Caco-2 (cell line): ENCODE results near the gene SLC30A3. TPM values are rescaled to one million over a fixed set of nuclear protein-coding genes. Genes with fewer than 3 reads are reported as not detected.

Experiments
- BruUV-seq: library from RNA; stranded (reverse); fragments of 400-500 nt; replicated peaks from 2 replicates; lab custom pipeline; 2021; lab: Mats Ljungman, UMichigan
- CTCF ChIA-PET: fragments of 300-600 bp; sonication (Branson Sonifier 250); formaldehyde crosslinking; loops from one replicate; lab custom pipeline; 2022; ENCODE audit warnings: antibody characterized with exemption; lab: Charles Lee
- POLR2A ChIA-PET: fragments of 300-600 bp; sonication (Branson Sonifier 250); formaldehyde crosslinking; loops from one replicate; lab custom pipeline; 2022; ENCODE audit warnings: antibody characterized with exemption; lab: Charles Lee
- DNase-seq, 2 experiments: peaks; one replicate each; pipeline versions ENCODE4 v3.0.0 to v3.0.0-alpha.2; 2020 to 2022
- H3K27me3 ChIP-seq: replicated peaks from 2 replicates; pipeline ENCODE4 v1.6.0; 2011; ENCODE audit warnings: low read length; ENCODE audit not compliant: control insufficient read depth, insufficient read depth
- H3K36me3 ChIP-seq: 2 replicates; pipeline ENCODE4 v1.5.1; 2011; ENCODE audit warnings: low read length; ENCODE audit not compliant: control insufficient read depth, insufficient read depth
- H3K4me1 ChIP-seq: fragments of 250-450 bp; sonication (Bioruptor Pico); 2 replicates; pipeline ENCODE4 v1.5.1; 2020; ENCODE audit warnings: mild to moderate bottlenecking
- H3K4me3 ChIP-seq: 2 replicates; pipeline ENCODE4 v1.5.1; 2011; ENCODE audit warnings: low read depth, mild to moderate bottlenecking, control low read depth, low read length
- H3K9me3 ChIP-seq: fragments of 250-450 bp; sonication (Bioruptor Pico); 2 replicates; pipeline ENCODE4 v1.5.1; 2020; ENCODE audit warnings: mild to moderate bottlenecking, moderate library complexity
- H3K27ac Mint-ChIP-seq: one replicate; pipeline ENCODE4 v1.8.0; 2022; ENCODE audit warnings: mixed read lengths; ENCODE audit not compliant: unreplicated experiment
- H3K27me3 Mint-ChIP-seq: one replicate; pipeline ENCODE4 v1.8.0; 2022; ENCODE audit warnings: mixed read lengths; ENCODE audit not compliant: insufficient read depth, unreplicated experiment
- H3K36me3 Mint-ChIP-seq: one replicate; pipeline ENCODE4 v1.8.0; 2022; ENCODE audit warnings: mild to moderate bottlenecking, mixed read lengths; ENCODE audit not compliant: insufficient read depth, unreplicated experiment
- H3K4me1 Mint-ChIP-seq: one replicate; pipeline ENCODE4 v1.8.0; 2022; ENCODE audit warnings: low read depth, mixed read lengths; ENCODE audit not compliant: unreplicated experiment
- H3K4me3 Mint-ChIP-seq: one replicate; pipeline ENCODE4 v1.8.0; 2022; ENCODE audit warnings: mild to moderate bottlenecking, moderate library complexity, mixed read lengths; ENCODE audit not compliant: unreplicated experiment
- H3K9me3 Mint-ChIP-seq: one replicate; pipeline ENCODE4 v1.8.0; 2022; ENCODE audit warnings: mixed read lengths; ENCODE audit not compliant: unreplicated experiment
- intact Hi-C: fragments of 100-400 bp; cut with micrococcal nuclease; formaldehyde crosslinking; loops from one replicate; pipeline ENCODE4 v1.10.0; 2022; ENCODE audit not compliant: unreplicated experiment
- total RNA-seq: library from RNA; stranded (reverse); gene quantifications from 2 replicates; pipeline ENCODE4 v1.2.3, GENCODE V29; 2022
- TF ChIP-seq, protein P1 (sequence below), 2 experiments: fragments of 200-600 bp in 1 of 2; IDR thresholded peaks; 1 replicate in 1 of 2; 2 replicates in 1 of 2; pipeline versions ENCODE4 v1.5.1 to v1.8.0; 2011 to 2022; ENCODE audit warnings: antibody characterized with exemption in 1 of 2, control low read depth in 1 of 2, inconsistent platforms in 1 of 2, low read depth in 1 of 2, low read length in 1 of 2, mild to moderate bottlenecking in 1 of 2, moderate library complexity in 1 of 2; ENCODE audit not compliant: insufficient read depth in 1 of 2, severe bottlenecking in 1 of 2, unreplicated experiment in 1 of 2

SLC30A3 gene
- total RNA-seq, 1 experiment from 2014 or later = 4.3 TPM

DNA sequence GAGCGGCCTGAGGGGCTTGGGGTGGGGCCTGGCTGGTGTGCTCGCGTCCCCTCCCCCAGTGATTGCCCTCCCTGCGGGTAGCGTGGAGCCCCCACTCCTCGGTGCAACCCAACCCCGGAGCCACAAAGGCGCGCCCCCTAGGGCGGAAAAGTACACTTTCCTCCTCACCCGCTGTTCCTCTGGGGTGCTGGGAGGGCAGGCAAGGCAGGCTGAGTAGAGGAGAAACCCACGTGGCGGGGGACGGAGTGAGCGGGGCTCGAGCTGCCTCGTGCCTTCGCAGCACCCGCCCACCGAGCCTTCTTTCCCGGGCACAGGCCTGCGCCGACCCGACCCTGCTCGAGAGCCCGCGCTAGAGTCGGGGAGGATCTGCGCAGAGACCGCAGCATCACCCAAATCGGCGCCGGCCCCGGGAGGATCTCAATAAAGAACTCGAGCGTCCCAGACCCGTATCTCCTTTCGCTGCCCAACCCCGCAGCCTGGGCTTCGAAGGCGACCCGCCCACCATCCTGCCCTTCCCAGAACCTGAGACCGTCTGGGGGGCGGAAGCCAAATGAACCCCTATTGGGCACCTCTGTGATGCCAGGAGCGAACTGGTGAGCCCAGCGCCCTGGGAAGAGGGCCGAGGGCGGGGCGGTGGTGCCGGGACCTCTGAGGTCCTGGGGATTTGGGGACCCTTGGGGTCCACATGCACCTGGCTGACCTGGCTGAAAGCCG, 43.9 kb upstream of the SLC30A3 start:
- Mint-ChIP-seq H3K4me3 (peak overlapping the region; percentile 58), H3K27me3 (peaks cover 3% of the 10 kb centered on the region)

DNA sequence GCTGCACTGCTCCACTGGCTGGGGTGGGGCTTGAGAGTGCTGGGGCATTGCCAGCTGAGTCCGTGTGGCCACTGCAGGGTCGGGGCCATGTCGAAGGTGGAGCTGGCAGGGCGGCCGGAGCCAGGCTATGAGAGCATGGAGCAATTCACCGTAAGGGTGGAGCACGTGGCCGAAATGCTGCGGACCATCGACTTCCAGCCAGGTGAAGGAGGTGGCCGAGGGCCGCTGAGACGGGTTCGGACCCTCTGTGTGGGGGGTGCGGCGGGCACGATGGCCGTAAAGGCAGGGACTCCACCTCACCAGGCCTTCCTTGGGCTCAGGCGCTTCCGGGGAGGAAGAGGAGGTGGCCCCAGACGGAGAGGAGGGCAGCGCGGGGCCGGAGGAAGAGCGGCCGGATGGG, 43.3 kb upstream of the SLC30A3 start:
- Histone ChIP-seq H3K27me3 (no peaks in the 10 kb centered on the region), H3K9me3 (no peaks in the 10 kb centered on the region), H3K4me3 (no peak overlapping the region), H3K4me1 (peaks cover 6% of the 10 kb centered on the region; the same call in 1 of the 2 replicates), H3K36me3 (no peaks in the 10 kb centered on the region)
- DNase-seq = no peak
- Mint-ChIP-seq H3K9me3 (no peaks in the 10 kb centered on the region), H3K36me3 (peaks cover 7% of the 10 kb centered on the region), H3K27me3 (peaks cover 3% of the 10 kb centered on the region), H3K4me1 (no peaks in the 10 kb centered on the region), H3K4me3 (peak overlapping the region; percentile 33), H3K27ac (no peak overlapping the region)
- TF ChIP-seq, protein P1, sequence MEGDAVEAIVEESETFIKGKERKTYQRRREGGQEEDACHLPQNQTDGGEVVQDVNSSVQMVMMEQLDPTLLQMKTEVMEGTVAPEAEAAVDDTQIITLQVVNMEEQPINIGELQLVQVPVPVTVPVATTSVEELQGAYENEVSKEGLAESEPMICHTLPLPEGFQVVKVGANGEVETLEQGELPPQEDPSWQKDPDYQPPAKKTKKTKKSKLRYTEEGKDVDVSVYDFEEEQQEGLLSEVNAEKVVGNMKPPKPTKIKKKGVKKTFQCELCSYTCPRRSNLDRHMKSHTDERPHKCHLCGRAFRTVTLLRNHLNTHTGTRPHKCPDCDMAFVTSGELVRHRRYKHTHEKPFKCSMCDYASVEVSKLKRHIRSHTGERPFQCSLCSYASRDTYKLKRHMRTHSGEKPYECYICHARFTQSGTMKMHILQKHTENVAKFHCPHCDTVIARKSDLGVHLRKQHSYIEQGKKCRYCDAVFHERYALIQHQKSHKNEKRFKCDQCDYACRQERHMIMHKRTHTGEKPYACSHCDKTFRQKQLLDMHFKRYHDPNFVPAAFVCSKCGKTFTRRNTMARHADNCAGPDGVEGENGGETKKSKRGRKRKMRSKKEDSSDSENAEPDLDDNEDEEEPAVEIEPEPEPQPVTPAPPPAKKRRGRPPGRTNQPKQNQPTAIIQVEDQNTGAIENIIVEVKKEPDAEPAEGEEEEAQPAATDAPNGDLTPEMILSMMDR (IDR thresholded peaks at IDR 0.05; ENCODE audit: insufficient read depth in 1 of 2, low read depth in 1 of 2, low read length in 1 of 2, severe bottlenecking in 1 of 2, unreplicated experiment in 1 of 2) = no peak
- CTCF ChIA-PET = no interaction called here
- no TSS peak for BruUV-seq
- intact Hi-C loops = no loop called here
- POLR2A ChIA-PET = no interaction called here

More for the DNA sequence above, 43.9 kb upstream of the SLC30A3 start:
- ChIA-PET CTCF (no interaction called here), POLR2A (no interaction called here)
- Histone ChIP-seq H3K4me3 (no peak overlapping the region), H3K27me3 (no peaks in the 10 kb centered on the region), H3K9me3 (no peaks in the 10 kb centered on the region), H3K36me3 (no peaks in the 10 kb centered on the region), H3K4me1 (peaks cover 6% of the 10 kb centered on the region)
- Mint-ChIP-seq H3K36me3 (peaks cover 7% of the 10 kb centered on the region), H3K9me3 (no peaks in the 10 kb centered on the region), H3K27ac (no peak overlapping the region), H3K4me1 (no peaks in the 10 kb centered on the region)
- BruUV-seq = no TSS peak
- intact Hi-C loops = no loop called here
- DNase-seq = no peak
- TF ChIP-seq, protein P1 (IDR thresholded peaks at IDR 0.05; ENCODE audit: insufficient read depth in 1 of 2, low read depth in 1 of 2, low read length in 1 of 2, severe bottlenecking in 1 of 2, unreplicated experiment in 1 of 2) = no peak

DNA sequence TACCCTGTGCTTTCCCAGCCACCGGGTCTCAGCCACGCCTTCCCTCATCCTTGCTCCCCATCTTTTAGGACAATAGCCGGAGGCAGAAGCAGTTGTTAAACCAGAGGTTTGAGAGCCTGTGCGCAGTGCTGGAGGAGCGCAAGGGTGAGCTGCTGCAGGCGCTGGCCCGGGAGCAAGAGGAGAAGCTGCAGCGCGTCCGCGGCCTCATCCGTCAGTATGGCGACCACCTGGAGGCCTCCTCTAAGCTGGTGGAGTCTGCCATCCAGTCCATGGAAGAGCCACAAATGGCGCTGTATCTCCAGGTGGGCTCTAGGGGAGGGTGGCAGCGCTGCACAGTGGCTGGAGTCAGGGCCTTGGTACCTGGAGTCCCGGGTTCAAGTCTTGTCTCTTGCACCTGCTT, 42.7 kb upstream of the SLC30A3 start:
- peaks cover 7% of the 10 kb centered on the region for H3K36me3 Mint-ChIP-seq
- ChIA-PET CTCF (no interaction called here), POLR2A (no interaction called here)
- peaks cover 3% of the 10 kb centered on the region for H3K27me3 Mint-ChIP-seq
- BruUV-seq = no TSS peak
- H3K4me3 Mint-ChIP-seq = no peak overlapping the region
- no peaks in the 10 kb centered on the region for H3K9me3 Mint-ChIP-seq
- H3K9me3 ChIP-seq = no peaks in the 10 kb centered on the region
- no peaks in the 10 kb centered on the region for H3K36me3 ChIP-seq
- DNase-seq = no peak
- TF ChIP-seq, protein P1 (IDR thresholded peaks at IDR 0.05; ENCODE audit: insufficient read depth in 1 of 2, low read depth in 1 of 2, low read length in 1 of 2, severe bottlenecking in 1 of 2, unreplicated experiment in 1 of 2) = no peak
- intact Hi-C loops = no loop called here
- no peak overlapping the region for H3K4me3 ChIP-seq
- no peak overlapping the region for H3K27ac Mint-ChIP-seq
- H3K27me3 ChIP-seq = no peaks in the 10 kb centered on the region
- peaks cover 6% of the 10 kb centered on the region; the same call in 1 of the 2 replicates for H3K4me1 ChIP-seq
- H3K4me1 Mint-ChIP-seq = no peaks in the 10 kb centered on the region
